ENCODE measurements around the gene PSMA1. TPM values are rescaled to one million over a fixed set of nuclear protein-coding genes. Genes with fewer than 3 reads are reported as not detected.

Gene PSMA1
- total and polyA plus RNA-seq, 2 of the 8 experiments (the other 6 are each of a cell fraction or from before 2014, with no cell fraction given), result 148 to 159 TPM

- no peak for TF ChIP-seq ZNF274 (IDR thresholded peaks at IDR 0.05; ENCODE audit: borderline replicate concordance, extremely low read depth, low read length)
- no peak for TF ChIP-seq BRCA1 (IDR thresholded peaks at IDR 0.05; ENCODE audit: low read depth, low read length)
- TF ChIP-seq HDAC2 (IDR thresholded peaks at IDR 0.05; ENCODE audit: borderline replicate concordance in 1 of 2, low read depth in 2 of 2, low read length in 2 of 2), result no peak
- TF ChIP-seq GTF2F1 (IDR thresholded peaks at IDR 0.05; ENCODE audit: borderline replicate concordance, low read depth, low read length), result no peak
- TF ChIP-seq CBX8 (IDR thresholded peaks at IDR 0.05; ENCODE audit: borderline replicate concordance, low read depth, low read length), result no peak
- no peak for TF ChIP-seq NANOG (IDR thresholded peaks at IDR 0.05; ENCODE audit: insufficient read depth, low read depth, low read length, poor library complexity, severe bottlenecking)
- TF ChIP-seq GABPA (IDR thresholded peaks at IDR 0.05; ENCODE audit: borderline replicate concordance, insufficient read depth, low read length), result no peak
- TF ChIP-seq SP4 (IDR thresholded peaks at IDR 0.05; ENCODE audit: low read length), result no peak
- TF ChIP-seq CREB1 (IDR thresholded peaks at IDR 0.05), result no peak
- no peak for TF ChIP-seq CHD2 (IDR thresholded peaks at IDR 0.05; ENCODE audit: low read length)
- TF ChIP-seq KDM1A (IDR thresholded peaks at IDR 0.05; ENCODE audit: borderline replicate concordance, low read length), result no peak
- no peak for TF ChIP-seq POLR2A (IDR thresholded peaks at IDR 0.05; ENCODE audit: control extremely low read depth in 1 of 2, low read depth in 2 of 2, low read length in 2 of 2)
- TF ChIP-seq KDM4A (IDR thresholded peaks at IDR 0.05; ENCODE audit: low read depth, low read length, severe bottlenecking), result no peak
- no peak for TF ChIP-seq BACH1 (IDR thresholded peaks at IDR 0.05; ENCODE audit: low read length)
- TF ChIP-seq TEAD4 (IDR thresholded peaks at IDR 0.05; ENCODE audit: low read depth, low read length), result no peak
- Histone ChIP-seq H3K27ac (ENCODE audit: low read depth, low read length) (no peak overlapping the region), H2BK12ac (ENCODE audit: low read depth, low read length) (no peak overlapping the region), H3K36me3 (ENCODE audit: control insufficient read depth in 2 of 4, insufficient read depth in 4 of 4, low read length in 3 of 4) (no peaks in the 10 kb centered on the region), H3K27me3 (replicated peaks in 1 of 4; ENCODE audit: control insufficient read depth in 3 of 4, extremely low read depth in 1 of 4, insufficient read depth in 3 of 4, low read length in 3 of 4) (no peaks in the 10 kb centered on the region), H3K4me3 (ENCODE audit: extremely low read depth in 1 of 4, insufficient read depth in 2 of 4, low read depth in 3 of 4, low read length in 4 of 4) (no peak overlapping the region), H2BK120ac (replicated peaks; ENCODE audit: low read depth, low read length) (no peak overlapping the region), H2BK20ac (ENCODE audit: low read length) (no peak overlapping the region), H3K4me1 (replicated peaks in 1 of 4; ENCODE audit: control insufficient read depth in 3 of 4, insufficient read depth in 4 of 4, low read length in 3 of 4) (peaks cover 0 to 5% (median 0%) of the 10 kb centered on the region in 4 experiments; a peak in 2 of 7 replicates), H4K20me1 (replicated peaks in 1 of 2; ENCODE audit: control insufficient read depth in 1 of 2, insufficient read depth in 2 of 2, low read length in 2 of 2) (no peaks in the 10 kb centered on the region), H2AFZ (ENCODE audit: low read length) (no peak overlapping the region), H4K8ac (ENCODE audit: extremely low read depth, insufficient read depth, low read length) (no peak overlapping the region), H3K14ac (ENCODE audit: insufficient read length) (no peak overlapping the region), H3K56ac (replicated peaks; ENCODE audit: insufficient read length, low read depth, low read length) (no peak overlapping the region), H3K18ac (ENCODE audit: extremely low read depth, low read length) (no peak overlapping the region), H3K23me2 (ENCODE audit: low read depth, low read length) (no peaks in the 10 kb centered on the region), H4K91ac (replicated peaks; ENCODE audit: insufficient read length, low read length) (no peak overlapping the region), H2AK5ac (ENCODE audit: low read depth, low read length) (no peak overlapping the region), H3K9me3 (ENCODE audit: insufficient read depth in 2 of 2, low read depth in 1 of 2, low read length in 1 of 2) (peaks cover 0 to 5% of the 10 kb centered on the region in 2 experiments; a peak in 1 of 4 replicates), H4K5ac (ENCODE audit: insufficient read length, low read depth, low read length) (no peak overlapping the region), H3K4me2 (ENCODE audit: insufficient read depth in 1 of 2, low read depth in 2 of 2, low read length in 2 of 2) (no peak overlapping the region), H3K4ac (replicated peaks; ENCODE audit: insufficient read length, low read depth, low read length) (no peak overlapping the region), H2BK15ac (ENCODE audit: low read length) (no peak overlapping the region), H3K23ac (ENCODE audit: insufficient read length) (no peak overlapping the region), H3K79me1 (ENCODE audit: low read depth, low read length) (no peaks in the 10 kb centered on the region), H3K79me2 (ENCODE audit: control insufficient read depth in 1 of 2, insufficient read depth in 2 of 2, low read length in 2 of 2) (no peaks in the 10 kb centered on the region), H3K9ac (replicated peaks in 1 of 4; ENCODE audit: extremely low read depth in 1 of 4, low read depth in 3 of 4, low read length in 3 of 4) (no peak overlapping the region), H2BK5ac (ENCODE audit: low read depth, low read length) (no peak overlapping the region)
- ChIA-PET POLR2A (ENCODE audit: partially characterized antibody) (no interaction called here), CTCF (ENCODE audit: partially characterized antibody) (interaction anchor here (0.8 to 3.2 kb wide), 4 partner anchors 28 to 340 kb away, joined by 3 to 8 read pairs (median 3); no protein-coding TSS in a partner anchor)
- 94% methylated on average over 3 of the region's 3 CpGs; no CpG with 5 or more reads in 1 of the 2 experiments for WGBS, 2 experiments (ENCODE audit: extremely low coverage in 1 of 2, insufficient coverage in 1 of 2, insufficient read length in 1 of 2, insufficient replicate concordance in 2 of 2, low coverage in 1 of 2, low lambda C conversion rate in 2 of 2, missing lambda C conversion rate in 1 of 2)
- DNase-seq (ENCODE audit: low read depth in 1 of 2, low spot score in 2 of 2) (no peak), FAIRE-seq (no peak)
Observed at GRCh38 chr11:14567064-14567651, 47.0 kb upstream of the PSMA1 start.

All from H1 (cell line).